ENCODE data around the gene CFAP54.

CFAP54 gene

DNA sequence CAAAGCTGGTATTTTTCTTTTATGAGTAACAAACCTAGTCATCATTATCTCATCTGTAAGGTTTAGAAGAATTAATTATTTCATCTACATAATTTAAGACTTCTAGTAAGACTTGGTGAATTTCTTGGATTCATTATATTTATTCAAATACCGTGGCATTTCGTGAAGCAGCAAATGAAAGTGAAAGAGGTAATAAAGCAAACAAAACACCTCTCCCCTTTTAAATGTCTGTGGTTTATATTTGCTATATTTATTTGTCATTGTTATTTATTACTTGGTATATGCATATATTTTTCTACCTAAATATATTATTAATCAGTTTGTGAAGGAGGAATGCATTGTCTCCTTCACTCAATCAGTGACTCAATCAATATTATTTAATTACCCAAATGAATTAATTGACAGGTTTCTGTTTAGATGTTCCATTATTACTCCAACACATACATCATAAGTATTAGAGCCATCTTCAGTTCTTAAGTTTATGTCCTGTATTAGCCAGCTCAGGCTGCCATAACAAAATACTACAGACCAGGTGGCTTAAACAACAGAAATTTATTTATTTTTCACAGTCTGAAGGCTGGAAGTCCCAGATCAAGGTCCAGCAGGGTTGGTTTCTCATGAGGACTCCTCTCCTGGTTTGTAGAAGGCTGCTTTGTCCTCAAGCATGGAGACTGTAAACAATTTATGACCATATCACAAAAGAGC is 6.6 kb downstream of the CFAP54 start:
- Histone ChIP-seq H3K36me3 (ENCODE audit: control insufficient read depth in 1 of 2, insufficient read depth in 2 of 2, low read length in 2 of 2) (no peaks in the 10 kb centered on the region), H3K9me3 (ENCODE audit: control insufficient read depth in 1 of 2, low read length in 2 of 2) (no peaks in the 10 kb centered on the region), H3K27me3 (ENCODE audit: control insufficient read depth in 1 of 2, insufficient read depth in 2 of 2, low read length in 2 of 2) (no peaks in the 10 kb centered on the region), H3K27ac (ENCODE audit: low read depth, low read length) (no peak overlapping the region), H3K4me1 (ENCODE audit: control insufficient read depth in 1 of 2, insufficient read depth in 2 of 2, low read length in 2 of 2) (peaks cover 1 to 4% of the 10 kb centered on the region in 2 donors), H3K4me3 (ENCODE audit: low read depth in 1 of 2, low read length in 2 of 2) (no peak overlapping the region), H3K9ac (ENCODE audit: low read depth in 1 of 2, low read length in 2 of 2) (no peak overlapping the region)

DNA sequence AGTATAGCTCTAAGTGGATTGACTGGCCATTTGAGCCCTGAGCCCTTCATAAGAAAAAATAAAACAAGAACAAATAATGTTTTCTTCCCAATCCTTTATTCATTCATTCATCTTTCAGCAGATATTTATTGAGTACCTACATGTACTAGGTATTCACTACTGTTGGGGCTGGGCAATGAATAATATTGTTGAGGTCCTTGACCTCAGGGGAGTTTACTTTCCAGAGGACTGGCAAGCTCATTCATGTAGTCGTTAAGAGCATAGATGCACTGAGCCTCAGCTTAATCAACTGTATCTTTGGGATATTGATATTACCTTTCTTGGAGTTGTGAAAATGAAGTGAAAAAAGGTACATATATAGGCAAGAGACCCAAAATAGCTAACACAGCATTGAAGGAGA is 7.6 kb downstream of the CFAP54 start:
- no peaks in the 10 kb centered on the region for H3K27me3 ChIP-seq (ENCODE audit: control insufficient read depth in 1 of 2, insufficient read depth in 2 of 2, low read length in 2 of 2)
- no peaks in the 10 kb centered on the region for H3K9me3 ChIP-seq (ENCODE audit: control insufficient read depth in 1 of 2, low read length in 2 of 2)
- peaks cover 3 to 11% of the 10 kb centered on the region in 2 donors for H3K4me1 ChIP-seq (ENCODE audit: control insufficient read depth in 1 of 2, insufficient read depth in 2 of 2, low read length in 2 of 2)
- H3K27ac ChIP-seq (ENCODE audit: low read depth, low read length), result no peak overlapping the region
- no peak overlapping the region for H3K9ac ChIP-seq (ENCODE audit: low read depth in 1 of 2, low read length in 2 of 2)
- H3K36me3 ChIP-seq (ENCODE audit: control insufficient read depth in 1 of 2, insufficient read depth in 2 of 2, low read length in 2 of 2), result no peaks in the 10 kb centered on the region
- H3K4me3 ChIP-seq (ENCODE audit: low read depth in 1 of 2, low read length in 2 of 2), result no peak overlapping the region

DNA sequence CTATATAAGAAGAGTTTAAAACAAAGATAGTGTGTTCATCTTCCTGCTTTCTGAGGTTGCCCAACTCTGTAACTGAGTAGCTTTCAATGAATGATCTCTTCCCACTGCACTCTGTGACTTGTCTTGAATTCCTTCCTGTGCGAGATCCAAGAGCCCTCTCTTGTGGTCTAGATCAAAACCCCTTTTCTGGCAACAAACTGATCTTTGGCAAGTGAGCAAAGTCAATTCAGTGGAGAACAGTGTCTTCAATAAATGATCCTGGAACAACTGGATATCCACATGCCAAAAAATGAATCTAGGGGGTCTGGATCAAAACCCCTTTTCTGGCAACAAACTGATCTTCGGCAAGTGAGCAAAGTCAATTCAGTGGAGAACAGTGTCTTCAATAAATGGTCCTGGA is 8.5 kb downstream of the CFAP54 start:
- Histone ChIP-seq H3K36me3 (ENCODE audit: control insufficient read depth in 1 of 2, insufficient read depth in 2 of 2, low read length in 2 of 2) (no peaks in the 10 kb centered on the region), H3K9ac (ENCODE audit: low read depth in 1 of 2, low read length in 2 of 2) (no peak overlapping the region), H3K4me3 (ENCODE audit: low read depth in 1 of 2, low read length in 2 of 2) (no peak overlapping the region), H3K27me3 (ENCODE audit: control insufficient read depth in 1 of 2, insufficient read depth in 2 of 2, low read length in 2 of 2) (no peaks in the 10 kb centered on the region), H3K27ac (ENCODE audit: low read depth, low read length) (no peak overlapping the region), H3K4me1 (ENCODE audit: control insufficient read depth in 1 of 2, insufficient read depth in 2 of 2, low read length in 2 of 2) (peaks cover 3 to 14% of the 10 kb centered on the region in 2 donors), H3K9me3 (ENCODE audit: control insufficient read depth in 1 of 2, low read length in 2 of 2) (no peaks in the 10 kb centered on the region)

DNA sequence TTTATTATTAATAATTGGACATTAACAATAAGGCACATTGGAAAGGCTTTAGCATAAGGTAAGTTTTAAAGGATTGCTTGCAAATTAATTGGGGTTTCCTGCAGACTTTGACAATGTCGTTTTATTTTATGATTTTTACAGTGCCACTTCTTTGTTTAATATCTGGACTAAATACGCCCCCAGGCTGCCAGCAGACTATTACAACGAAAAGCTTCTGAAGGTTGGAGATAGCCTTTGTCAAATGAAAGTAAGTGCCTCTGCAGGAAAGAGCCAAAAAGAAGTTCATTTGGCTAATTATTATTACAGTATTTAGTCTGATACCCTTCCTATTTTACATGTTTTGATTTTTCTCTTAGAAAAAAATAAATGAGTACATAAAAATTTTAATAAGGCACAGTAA is 11.3 kb downstream of the CFAP54 start:
- H3K27me3 ChIP-seq (ENCODE audit: control insufficient read depth in 1 of 2, insufficient read depth in 2 of 2, low read length in 2 of 2), result no peaks in the 10 kb centered on the region
- H3K36me3 ChIP-seq (ENCODE audit: control insufficient read depth in 1 of 2, insufficient read depth in 2 of 2, low read length in 2 of 2), result no peaks in the 10 kb centered on the region
- no peak overlapping the region for H3K9ac ChIP-seq (ENCODE audit: low read depth in 1 of 2, low read length in 2 of 2)
- peaks cover 3 to 14% of the 10 kb centered on the region in 2 donors for H3K4me1 ChIP-seq (ENCODE audit: control insufficient read depth in 1 of 2, insufficient read depth in 2 of 2, low read length in 2 of 2)
- no peak overlapping the region for H3K4me3 ChIP-seq (ENCODE audit: low read depth in 1 of 2, low read length in 2 of 2)
- no peak overlapping the region for H3K27ac ChIP-seq (ENCODE audit: low read depth, low read length)
- H3K9me3 ChIP-seq (ENCODE audit: control insufficient read depth in 1 of 2, low read length in 2 of 2), result no peaks in the 10 kb centered on the region

DNA sequence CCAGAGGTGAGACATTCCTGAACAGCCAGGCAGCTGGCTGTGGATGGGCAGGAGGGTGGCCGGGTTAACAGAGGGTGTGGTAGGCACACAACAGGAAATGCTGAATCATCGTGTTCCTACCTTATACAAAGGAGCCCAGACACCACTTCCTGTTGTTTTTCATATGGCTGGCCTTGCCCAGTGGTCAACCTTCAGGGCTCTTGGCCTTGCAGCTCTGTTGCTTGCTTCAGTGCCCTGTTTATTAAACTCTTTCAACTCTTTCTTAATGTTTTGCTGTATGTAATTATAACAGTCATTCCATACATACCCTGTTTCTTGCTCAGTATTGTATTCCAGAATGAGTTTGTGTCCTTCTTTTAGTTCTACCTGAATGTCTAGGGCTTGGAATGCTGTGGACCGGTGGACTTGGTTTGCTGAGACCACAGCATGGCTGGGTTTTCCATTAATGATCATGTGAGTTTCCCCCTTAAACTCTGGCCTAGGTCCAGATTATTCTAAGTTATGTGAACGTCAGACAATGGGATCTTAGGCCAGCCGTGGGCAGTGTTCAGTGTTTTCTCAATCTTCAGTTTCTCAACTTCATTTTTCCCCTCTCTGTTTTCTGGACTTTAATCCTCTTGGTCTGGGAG is 11.9 kb downstream of the CFAP54 start:
- H3K4me1 ChIP-seq (ENCODE audit: control insufficient read depth in 1 of 2, insufficient read depth in 2 of 2, low read length in 2 of 2), result peaks cover 3 to 14% of the 10 kb centered on the region in 2 donors
- H3K27me3 ChIP-seq (ENCODE audit: control insufficient read depth in 1 of 2, insufficient read depth in 2 of 2, low read length in 2 of 2), result no peaks in the 10 kb centered on the region
- no peak overlapping the region for H3K4me3 ChIP-seq (ENCODE audit: low read depth in 1 of 2, low read length in 2 of 2)
- H3K9me3 ChIP-seq (ENCODE audit: control insufficient read depth in 1 of 2, low read length in 2 of 2), result no peaks in the 10 kb centered on the region
- H3K27ac ChIP-seq (ENCODE audit: low read depth, low read length), result no peak overlapping the region
- H3K9ac ChIP-seq (ENCODE audit: low read depth in 1 of 2, low read length in 2 of 2), result no peak overlapping the region
- no peaks in the 10 kb centered on the region for H3K36me3 ChIP-seq (ENCODE audit: control insufficient read depth in 1 of 2, insufficient read depth in 2 of 2, low read length in 2 of 2)

DNA sequence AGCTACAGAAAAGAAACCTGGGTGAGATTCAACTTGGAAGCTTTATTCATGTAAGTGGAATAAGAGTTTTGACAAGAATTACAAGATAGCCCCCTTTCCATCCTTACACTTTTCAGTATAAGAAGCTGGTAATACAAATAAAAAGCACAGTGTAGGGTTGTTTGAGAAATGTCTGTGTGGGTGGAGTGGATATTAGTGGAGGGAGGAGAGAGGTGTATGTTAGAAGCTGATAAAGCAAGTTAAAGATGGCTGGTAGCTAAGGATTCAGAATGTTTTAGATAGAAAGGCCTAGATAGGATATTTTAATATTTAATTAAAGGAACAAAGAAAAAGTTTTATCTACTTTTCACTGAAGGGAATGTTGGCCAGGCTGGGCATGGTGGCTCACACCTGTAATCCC is 12.5 kb downstream of the CFAP54 start:
- no peak overlapping the region for H3K9ac ChIP-seq (ENCODE audit: low read depth in 1 of 2, low read length in 2 of 2)
- no peaks in the 10 kb centered on the region for H3K9me3 ChIP-seq (ENCODE audit: control insufficient read depth in 1 of 2, low read length in 2 of 2)
- H3K4me3 ChIP-seq (ENCODE audit: low read depth in 1 of 2, low read length in 2 of 2), result no peak overlapping the region
- H3K27me3 ChIP-seq (ENCODE audit: control insufficient read depth in 1 of 2, insufficient read depth in 2 of 2, low read length in 2 of 2), result no peaks in the 10 kb centered on the region
- no peak overlapping the region for H3K27ac ChIP-seq (ENCODE audit: low read depth, low read length)
- no peaks in the 10 kb centered on the region for H3K36me3 ChIP-seq (ENCODE audit: control insufficient read depth in 1 of 2, insufficient read depth in 2 of 2, low read length in 2 of 2)
- peaks cover 3 to 14% of the 10 kb centered on the region in 2 donors for H3K4me1 ChIP-seq (ENCODE audit: control insufficient read depth in 1 of 2, insufficient read depth in 2 of 2, low read length in 2 of 2)

DNA sequence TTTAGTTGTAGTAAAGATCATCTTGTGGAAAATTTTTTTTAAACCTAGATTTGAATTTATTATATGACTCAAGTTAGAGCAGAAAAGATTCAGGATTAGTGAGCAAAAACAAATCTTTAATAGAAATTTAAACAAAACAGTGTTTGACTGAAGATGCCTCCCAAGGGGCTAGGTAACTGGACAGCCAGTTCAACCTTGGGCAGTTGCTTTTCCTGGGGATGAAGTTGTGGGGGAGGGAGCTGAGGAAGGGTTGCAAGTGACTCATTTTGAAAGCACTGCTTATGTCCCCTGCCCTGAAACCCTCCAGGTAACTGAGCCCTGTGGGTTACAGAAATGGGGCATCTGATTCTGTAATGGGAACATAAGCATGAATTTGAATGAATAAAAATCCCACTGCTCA is 13.1 kb downstream of the CFAP54 start:
- no peaks in the 10 kb centered on the region for H3K9me3 ChIP-seq (ENCODE audit: control insufficient read depth in 1 of 2, low read length in 2 of 2)
- H3K27me3 ChIP-seq (ENCODE audit: control insufficient read depth in 1 of 2, insufficient read depth in 2 of 2, low read length in 2 of 2), result no peaks in the 10 kb centered on the region
- no peak overlapping the region for H3K4me3 ChIP-seq (ENCODE audit: low read depth in 1 of 2, low read length in 2 of 2)
- peaks cover 3 to 14% of the 10 kb centered on the region in 2 donors for H3K4me1 ChIP-seq (ENCODE audit: control insufficient read depth in 1 of 2, insufficient read depth in 2 of 2, low read length in 2 of 2)
- no peak overlapping the region for H3K9ac ChIP-seq (ENCODE audit: low read depth in 1 of 2, low read length in 2 of 2)
- H3K27ac ChIP-seq (ENCODE audit: low read depth, low read length), result no peak overlapping the region
- no peaks in the 10 kb centered on the region for H3K36me3 ChIP-seq (ENCODE audit: control insufficient read depth in 1 of 2, insufficient read depth in 2 of 2, low read length in 2 of 2)

DNA sequence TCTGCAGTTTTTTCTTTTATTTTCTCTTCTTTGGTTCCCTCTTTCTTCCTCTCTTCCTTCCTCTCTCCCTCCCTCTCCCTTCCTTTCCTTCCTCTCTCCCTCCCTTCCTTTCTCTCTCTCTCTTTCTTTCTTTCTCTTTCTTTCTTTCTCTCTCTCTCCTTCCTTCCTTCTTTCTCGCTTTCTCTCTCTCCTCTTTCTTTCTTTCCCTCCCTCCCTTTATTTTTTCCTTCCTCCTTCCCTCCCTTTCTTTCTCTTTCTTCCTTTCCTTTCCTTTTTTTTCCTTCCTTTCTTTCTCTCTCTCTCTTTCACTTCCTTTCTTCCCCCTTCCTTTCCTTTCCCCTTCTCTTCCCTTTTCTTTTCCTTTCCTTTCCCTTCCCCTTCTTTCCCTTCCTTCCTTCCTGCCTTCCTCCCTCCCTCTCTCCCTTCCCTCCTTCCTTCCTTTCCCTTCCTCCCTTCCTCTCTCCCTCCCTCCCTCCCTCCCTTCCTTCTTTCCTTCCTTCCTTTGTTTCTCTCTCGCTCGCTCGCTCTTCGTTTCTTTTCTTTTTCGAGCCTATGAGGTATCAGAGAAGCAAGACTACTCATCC is 13.7 kb downstream of the CFAP54 start:
- no peaks in the 10 kb centered on the region for H3K27me3 ChIP-seq (ENCODE audit: control insufficient read depth in 1 of 2, insufficient read depth in 2 of 2, low read length in 2 of 2)
- H3K27ac ChIP-seq (ENCODE audit: low read depth, low read length), result no peak overlapping the region
- H3K4me3 ChIP-seq (ENCODE audit: low read depth in 1 of 2, low read length in 2 of 2), result no peak overlapping the region
- H3K9ac ChIP-seq (ENCODE audit: low read depth in 1 of 2, low read length in 2 of 2), result no peak overlapping the region
- peaks cover 3 to 14% of the 10 kb centered on the region in 2 donors for H3K4me1 ChIP-seq (ENCODE audit: control insufficient read depth in 1 of 2, insufficient read depth in 2 of 2, low read length in 2 of 2)
- H3K36me3 ChIP-seq (ENCODE audit: control insufficient read depth in 1 of 2, insufficient read depth in 2 of 2, low read length in 2 of 2), result no peaks in the 10 kb centered on the region
- no peaks in the 10 kb centered on the region for H3K9me3 ChIP-seq (ENCODE audit: control insufficient read depth in 1 of 2, low read length in 2 of 2)

DNA sequence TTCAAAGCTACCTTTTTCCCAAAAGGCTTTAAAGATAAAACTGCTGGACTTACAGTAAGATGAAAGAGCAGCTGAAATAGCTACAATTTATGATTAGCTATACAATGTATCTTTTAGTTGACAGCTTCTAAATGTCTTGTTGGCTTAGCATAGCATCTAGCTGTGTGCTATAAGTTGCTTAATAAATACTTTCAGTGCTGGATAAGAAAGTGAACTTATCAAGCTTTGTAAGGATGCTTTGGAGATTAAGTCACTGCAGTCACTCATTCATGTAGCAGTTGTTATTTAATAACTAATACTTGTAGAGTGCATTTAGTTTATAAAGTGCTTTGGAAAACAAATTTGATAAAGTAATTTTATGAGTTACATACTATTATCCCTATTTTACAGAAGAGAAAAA is 14.6 kb downstream of the CFAP54 start:
- Histone ChIP-seq H3K36me3 (ENCODE audit: control insufficient read depth in 1 of 2, insufficient read depth in 2 of 2, low read length in 2 of 2) (no peaks in the 10 kb centered on the region), H3K27ac (ENCODE audit: low read depth, low read length) (no peak overlapping the region), H3K4me3 (ENCODE audit: low read depth in 1 of 2, low read length in 2 of 2) (no peak overlapping the region), H3K9ac (ENCODE audit: low read depth in 1 of 2, low read length in 2 of 2) (no peak overlapping the region), H3K9me3 (ENCODE audit: control insufficient read depth in 1 of 2, low read length in 2 of 2) (no peaks in the 10 kb centered on the region), H3K4me1 (ENCODE audit: control insufficient read depth in 1 of 2, insufficient read depth in 2 of 2, low read length in 2 of 2) (peaks cover 3 to 14% of the 10 kb centered on the region in 2 donors), H3K27me3 (ENCODE audit: control insufficient read depth in 1 of 2, insufficient read depth in 2 of 2, low read length in 2 of 2) (no peaks in the 10 kb centered on the region)

DNA sequence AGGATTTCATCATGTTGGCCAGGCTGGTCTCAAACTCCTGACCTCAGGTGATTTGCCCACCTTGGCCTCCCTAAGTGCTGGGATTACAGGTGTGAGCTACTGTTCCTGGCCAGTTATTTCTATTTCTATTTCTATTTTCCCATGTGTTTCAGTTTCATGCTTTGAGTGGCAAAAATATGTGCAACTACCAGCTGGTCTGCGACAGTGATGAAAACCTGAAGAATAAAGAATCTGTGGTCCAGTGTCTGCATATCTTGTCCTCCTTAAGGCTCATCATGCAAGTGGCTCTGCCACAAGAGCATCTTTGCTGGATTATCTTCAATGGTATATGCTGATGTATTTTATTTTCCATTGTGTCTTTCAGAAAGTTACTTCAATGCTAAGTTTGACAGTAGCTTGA is 17.4 kb downstream of the CFAP54 start:
- Histone ChIP-seq H3K27me3 (ENCODE audit: control insufficient read depth in 1 of 2, insufficient read depth in 2 of 2, low read length in 2 of 2) (no peaks in the 10 kb centered on the region), H3K9ac (ENCODE audit: low read depth in 1 of 2, low read length in 2 of 2) (no peak overlapping the region)

More for the DNA sequence above, 17.4 kb downstream of the CFAP54 start:
- Histone ChIP-seq H3K4me3 (ENCODE audit: low read depth in 1 of 2, low read length in 2 of 2) (no peak overlapping the region), H3K9me3 (ENCODE audit: control insufficient read depth in 1 of 2, low read length in 2 of 2) (no peaks in the 10 kb centered on the region), H3K27ac (ENCODE audit: low read depth, low read length) (no peak overlapping the region), H3K4me1 (ENCODE audit: control insufficient read depth in 1 of 2, insufficient read depth in 2 of 2, low read length in 2 of 2) (peaks cover 0 to 4% of the 10 kb centered on the region in 2 donors), H3K36me3 (ENCODE audit: control insufficient read depth in 1 of 2, insufficient read depth in 2 of 2, low read length in 2 of 2) (no peaks in the 10 kb centered on the region)
